Fibroblast of lung (primary cell): Measurements from ENCODE around the gene PIR. TPM values are rescaled to one million over a fixed set of nuclear protein-coding genes. Genes with fewer than 3 reads are reported as not detected.

Source experiments
- DNase-seq, 2 donors: peaks; one replicate each; pipeline versions ENCODE4 v3.0.0 to v3.0.0-alpha.2; 2010; ENCODE audit warnings: low read depth in 2 of 2
- H2AFZ ChIP-seq: 2 replicates; pipeline ENCODE4 v1.5.1; 2012; ENCODE audit warnings: low read length, control low read depth, inconsistent platforms
- H3K27ac ChIP-seq: 2 replicates; pipeline ENCODE4 v1.5.1; 2011; ENCODE audit warnings: low read length, control low read depth; ENCODE audit not compliant: insufficient read depth
- H3K27me3 ChIP-seq: 2 replicates; pipeline ENCODE4 v1.5.1; 2011; ENCODE audit warnings: mild to moderate bottlenecking, low read length; ENCODE audit not compliant: control insufficient read depth, insufficient read depth
- H3K36me3 ChIP-seq: 2 replicates; pipeline ENCODE4 v1.5.1; 2011; ENCODE audit warnings: low read length; ENCODE audit not compliant: control insufficient read depth, insufficient read depth
- H3K4me1 ChIP-seq: 2 replicates; pipeline ENCODE4 v1.5.1; 2011; ENCODE audit warnings: low read length; ENCODE audit not compliant: control insufficient read depth, insufficient read depth; ENCODE audit errors: extremely low read depth
- H3K4me2 ChIP-seq: 2 replicates; pipeline ENCODE4 v1.5.1; 2011; ENCODE audit warnings: low read length, control low read depth; ENCODE audit not compliant: insufficient read depth; ENCODE audit errors: extremely low read depth
- H3K4me3 ChIP-seq, 4 experiments: fragments of 200-600 bp in 1 of 4; sonication (generic) in 1 of 4; replicated peaks in 1 of 4; 2 replicates each; pipeline ENCODE4 v1.5.1; 2011 to 2016; ENCODE audit warnings: low read length in 4 of 4, low read depth in 3 of 4, mild to moderate bottlenecking in 3 of 4, control low read depth in 2 of 4, inconsistent platforms in 1 of 4, mixed read lengths in 1 of 4; ENCODE audit not compliant: insufficient read depth in 1 of 4; ENCODE audit errors: control extremely low read depth in 1 of 4
- H3K79me2 ChIP-seq: 2 replicates; pipeline ENCODE4 v1.5.1; 2012; ENCODE audit warnings: mild to moderate bottlenecking, low read length, inconsistent platforms; ENCODE audit not compliant: control insufficient read depth, insufficient read depth
- H3K9ac ChIP-seq: 2 replicates; pipeline ENCODE4 v1.5.1; 2011; ENCODE audit warnings: mild to moderate bottlenecking, low read length, control low read depth; ENCODE audit not compliant: insufficient read depth
- H3K9me3 ChIP-seq: 2 replicates; pipeline ENCODE4 v1.5.1; 2012; ENCODE audit warnings: low read depth, low read length; ENCODE audit not compliant: control insufficient read depth, insufficient read depth
- H4K20me1 ChIP-seq: 2 replicates; pipeline ENCODE4 v1.5.1; 2011; ENCODE audit warnings: low read length; ENCODE audit not compliant: control insufficient read depth, insufficient read depth; ENCODE audit errors: extremely low read depth
- EZH2 ChIP-seq: IDR thresholded peaks from 2 replicates; pipeline ENCODE4 v1.5.1; 2012; ENCODE audit warnings: low read length, control low read depth, mild to moderate bottlenecking; ENCODE audit errors: missing control alignments
- polyA plus RNA-seq, 2 donors: library from polyadenylated mRNA; depleted of rRNA in 1 of 2; stranded (reverse) in 1 of 2; unstranded in 1 of 2; fragments of >200 nt; gene quantifications; 2 replicates each; pipeline ENCODE4 v1.2.1, GENCODE V29; 2011 to 2012; ENCODE audit warnings: missing spikeins in 1 of 2
- total RNA-seq: library from RNA; depleted of rRNA; stranded (reverse); fragments of >200 nt; gene quantifications from 2 replicates; pipeline ENCODE4 v1.2.1, GENCODE V29; 2014
- TF ChIP-seq, protein P1 (sequence below), 2 donors: IDR thresholded peaks in 1 of 2; conservative IDR thresholded peaks in 1 of 2; 1 replicate in 1 of 2; 2 replicates in 1 of 2; pipeline ENCODE4 v1.5.1; 2011 to 2012; ENCODE audit warnings: low read length in 2 of 2, control low read depth in 1 of 2, inconsistent platforms in 1 of 2, low read depth in 1 of 2, mild to moderate bottlenecking in 1 of 2

The PIR gene
- total and polyA plus RNA-seq, 2 donors (not counting 1 experiment from before 2014, with no cell fraction given), result 17.0 to 19.9 TPM

DNA sequence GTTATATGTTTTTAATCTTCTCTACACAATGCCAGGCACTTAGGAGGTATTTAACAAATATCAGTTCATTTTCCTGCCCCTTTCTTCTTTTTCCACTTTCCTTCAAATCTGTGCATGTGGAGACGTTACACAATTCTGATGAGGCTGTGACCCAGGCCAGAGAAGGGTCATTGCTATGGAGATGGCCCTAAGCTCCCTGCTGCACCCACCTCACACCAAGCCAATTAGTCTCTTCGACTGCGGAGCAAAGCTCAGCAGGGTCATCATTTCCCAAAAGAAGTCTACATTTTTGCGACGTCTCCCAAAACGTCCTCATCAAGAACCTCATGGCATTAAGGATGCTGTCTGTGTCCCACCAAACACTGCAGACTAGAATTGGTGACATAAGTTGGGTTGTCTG is 80.0 kb downstream of the PIR start:
- H3K9ac ChIP-seq, result no peak overlapping the region
- no peak overlapping the region for H3K27ac ChIP-seq
- no peaks in the 10 kb centered on the region for H3K27me3 ChIP-seq
- H3K36me3 ChIP-seq, result no peaks in the 10 kb centered on the region
- no peaks in the 10 kb centered on the region for H4K20me1 ChIP-seq
- H3K79me2 ChIP-seq, result no peaks in the 10 kb centered on the region
- TF ChIP-seq, protein P1, sequence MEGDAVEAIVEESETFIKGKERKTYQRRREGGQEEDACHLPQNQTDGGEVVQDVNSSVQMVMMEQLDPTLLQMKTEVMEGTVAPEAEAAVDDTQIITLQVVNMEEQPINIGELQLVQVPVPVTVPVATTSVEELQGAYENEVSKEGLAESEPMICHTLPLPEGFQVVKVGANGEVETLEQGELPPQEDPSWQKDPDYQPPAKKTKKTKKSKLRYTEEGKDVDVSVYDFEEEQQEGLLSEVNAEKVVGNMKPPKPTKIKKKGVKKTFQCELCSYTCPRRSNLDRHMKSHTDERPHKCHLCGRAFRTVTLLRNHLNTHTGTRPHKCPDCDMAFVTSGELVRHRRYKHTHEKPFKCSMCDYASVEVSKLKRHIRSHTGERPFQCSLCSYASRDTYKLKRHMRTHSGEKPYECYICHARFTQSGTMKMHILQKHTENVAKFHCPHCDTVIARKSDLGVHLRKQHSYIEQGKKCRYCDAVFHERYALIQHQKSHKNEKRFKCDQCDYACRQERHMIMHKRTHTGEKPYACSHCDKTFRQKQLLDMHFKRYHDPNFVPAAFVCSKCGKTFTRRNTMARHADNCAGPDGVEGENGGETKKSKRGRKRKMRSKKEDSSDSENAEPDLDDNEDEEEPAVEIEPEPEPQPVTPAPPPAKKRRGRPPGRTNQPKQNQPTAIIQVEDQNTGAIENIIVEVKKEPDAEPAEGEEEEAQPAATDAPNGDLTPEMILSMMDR (conservative IDR thresholded peaks at IDR 0.05 in 1 of 2, IDR thresholded peaks at IDR 0.05 in 1 of 2; ENCODE audit: low read depth in 1 of 2, low read length in 2 of 2), result no peak
- TF ChIP-seq EZH2, result no peak
- no peak overlapping the region for H3K4me2 ChIP-seq
- no peak overlapping the region for H2AFZ ChIP-seq
- no peak overlapping the region for H3K4me3 ChIP-seq
- no peaks in the 10 kb centered on the region for H3K4me1 ChIP-seq
- no peak for DNase-seq
- H3K9me3 ChIP-seq, result no peaks in the 10 kb centered on the region

DNA sequence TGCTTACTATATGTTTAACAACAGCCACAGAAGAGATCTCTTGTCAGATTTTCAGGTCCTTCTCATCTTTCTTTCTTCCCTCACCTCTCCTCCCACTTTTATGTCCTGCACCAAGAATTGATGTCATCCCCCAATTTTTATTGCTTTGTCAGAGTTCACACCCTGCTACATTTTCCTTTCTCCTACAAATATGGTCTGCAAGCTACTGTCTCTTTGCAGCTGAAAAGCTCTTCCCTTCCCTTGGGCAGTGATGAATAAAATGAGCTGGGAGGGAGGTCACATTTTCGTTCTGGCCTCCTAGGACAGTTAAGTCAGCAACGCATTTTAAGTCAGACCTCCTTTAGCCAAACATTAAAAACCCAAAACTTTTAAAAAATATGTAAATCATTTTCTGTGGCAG is 82.2 kb downstream of the PIR start:
- H3K9me3 ChIP-seq, result no peaks in the 10 kb centered on the region
- no peaks in the 10 kb centered on the region for H3K36me3 ChIP-seq
- H3K79me2 ChIP-seq, result no peaks in the 10 kb centered on the region
- no peaks in the 10 kb centered on the region for H3K27me3 ChIP-seq
- no peak overlapping the region for H3K4me3 ChIP-seq
- H3K4me1 ChIP-seq, result no peaks in the 10 kb centered on the region
- DNase-seq, result no peak
- H3K9ac ChIP-seq, result no peak overlapping the region
- TF ChIP-seq, protein P1 (conservative IDR thresholded peaks at IDR 0.05 in 1 of 2, IDR thresholded peaks at IDR 0.05 in 1 of 2; ENCODE audit: low read depth in 1 of 2, low read length in 2 of 2), result no peak
- no peak for TF ChIP-seq EZH2
- H3K27ac ChIP-seq, result no peak overlapping the region
- no peak overlapping the region for H3K4me2 ChIP-seq
- H4K20me1 ChIP-seq, result no peaks in the 10 kb centered on the region
- no peak overlapping the region for H2AFZ ChIP-seq

DNA sequence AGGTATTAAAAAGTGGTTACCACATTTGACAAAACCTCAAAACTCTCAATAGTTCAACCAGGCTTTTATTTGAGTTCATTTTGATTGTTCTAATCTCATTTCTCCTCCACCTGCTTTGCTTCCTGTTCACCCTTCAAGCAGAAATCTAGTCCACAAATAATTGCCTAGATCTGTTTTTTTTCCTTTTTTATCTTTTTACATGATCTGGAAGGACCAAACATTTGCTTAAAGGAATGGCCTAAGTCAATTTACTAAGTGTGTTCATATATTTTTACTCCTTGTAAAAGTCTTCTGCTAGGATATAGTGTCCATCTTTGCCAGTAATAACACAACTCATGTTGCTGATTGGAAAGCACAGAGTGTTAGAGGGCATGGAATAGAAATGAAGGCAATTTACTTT is 82.7 kb downstream of the PIR start:
- no peak overlapping the region for H3K27ac ChIP-seq
- H3K79me2 ChIP-seq, result no peaks in the 10 kb centered on the region
- no peak overlapping the region for H2AFZ ChIP-seq
- no peaks in the 10 kb centered on the region for H3K27me3 ChIP-seq
- no peak overlapping the region for H3K4me3 ChIP-seq
- H3K9ac ChIP-seq, result no peak overlapping the region
- no peaks in the 10 kb centered on the region for H3K4me1 ChIP-seq
- no peak for DNase-seq
- no peak overlapping the region for H3K4me2 ChIP-seq
- no peaks in the 10 kb centered on the region for H3K36me3 ChIP-seq
- H4K20me1 ChIP-seq, result no peaks in the 10 kb centered on the region
- no peaks in the 10 kb centered on the region for H3K9me3 ChIP-seq
- TF ChIP-seq EZH2, result no peak
- TF ChIP-seq, protein P1 (conservative IDR thresholded peaks at IDR 0.05 in 1 of 2, IDR thresholded peaks at IDR 0.05 in 1 of 2; ENCODE audit: low read depth in 1 of 2, low read length in 2 of 2), result no peak
